GM23248 (cell line): ENCODE measurements around the gene OR5AS1. TPM values are rescaled to one million over a fixed set of nuclear protein-coding genes. Genes with fewer than 3 reads are reported as not detected.
"Not testable (repeated sequence)": the region's sequence is repeated elsewhere in the genome, so short reads cannot be mapped to it uniquely, and the experiment has no call there.

Source experiments
- DNase-seq: peaks from one replicate; pipeline ENCODE4 v3.0.0-alpha.2; 2015
- H2AFZ ChIP-seq: fragments of 200-600 bp; sonication (generic); 2 replicates; pipeline ENCODE4 v1.6.1; 2016; ENCODE audit warnings: antibody characterized with exemption
- H3F3A ChIP-seq: fragments of 200-600 bp; sonication (generic); 2 replicates; pipeline ENCODE4 v1.6.1; 2016; ENCODE audit warnings: mild to moderate bottlenecking, antibody characterized with exemption, mixed run types; ENCODE audit not compliant: insufficient read depth
- H3K27ac ChIP-seq: fragments of 200-600 bp; sonication (generic); 2 replicates; pipeline ENCODE4 v1.5.1; 2016; ENCODE audit warnings: mild to moderate bottlenecking
- H3K27me3 ChIP-seq: fragments of 200-600 bp; sonication (generic); replicated peaks from 2 replicates; pipeline ENCODE4 v1.6.1; 2016; ENCODE audit warnings: mild to moderate bottlenecking; ENCODE audit not compliant: insufficient read depth
- H3K36me3 ChIP-seq: fragments of 200-600 bp; sonication (generic); 2 replicates; pipeline ENCODE4 v1.6.1; 2016; ENCODE audit warnings: low read depth, mild to moderate bottlenecking
- H3K4me1 ChIP-seq: fragments of 200-600 bp; sonication (generic); 2 replicates; pipeline ENCODE4 v1.6.1; 2016; ENCODE audit warnings: mild to moderate bottlenecking; ENCODE audit not compliant: insufficient read depth
- H3K4me2 ChIP-seq: fragments of 200-600 bp; sonication (generic); one replicate; pipeline ENCODE4 v1.6.1; 2016; ENCODE audit warnings: mild to moderate bottlenecking; ENCODE audit not compliant: unreplicated experiment
- H3K4me3 ChIP-seq: fragments of 200-600 bp; sonication (generic); 2 replicates; pipeline ENCODE4 v1.5.1; 2016; ENCODE audit warnings: mild to moderate bottlenecking
- H3K79me2 ChIP-seq: fragments of 200-600 bp; sonication (generic); 2 replicates; pipeline ENCODE4 v1.6.1; 2016; ENCODE audit warnings: mild to moderate bottlenecking; ENCODE audit not compliant: insufficient read depth
- H3K9ac ChIP-seq: fragments of 200-600 bp; sonication (generic); 2 replicates; pipeline ENCODE4 v1.6.1; 2016; ENCODE audit warnings: mild to moderate bottlenecking
- H3K9me2 ChIP-seq: fragments of 200-600 bp; sonication (generic); 2 replicates; pipeline ENCODE4 v1.6.1; 2016; ENCODE audit warnings: mixed run types, mild to moderate bottlenecking, moderate library complexity; ENCODE audit not compliant: insufficient read depth
- H3K9me3 ChIP-seq: fragments of 200-600 bp; sonication (generic); one replicate; pipeline ENCODE4 v1.6.1; 2017; ENCODE audit warnings: low read depth
- H4K20me1 ChIP-seq: fragments of 200-600 bp; sonication (generic); 2 replicates; pipeline ENCODE4 v1.6.0; 2016; ENCODE audit not compliant: insufficient read depth
- EZH2 ChIP-seq: fragments of 200-600 bp; sonication (generic); IDR thresholded peaks from 2 replicates; pipeline ENCODE4 v1.6.1; 2018; ENCODE audit warnings: antibody characterized with exemption, mild to moderate bottlenecking; ENCODE audit not compliant: insufficient read depth, poor library complexity, severe bottlenecking
- EZH2phosphoT487 ChIP-seq: fragments of 200-600 bp; sonication (generic); IDR thresholded peaks from 2 replicates; pipeline ENCODE4 v1.6.1; 2018; ENCODE audit warnings: antibody characterized with exemption, moderate library complexity, mild to moderate bottlenecking, low read depth; ENCODE audit not compliant: insufficient read depth
- WGBS, 2 experiments: methylation state at CpG; one replicate each; pipeline ENCODE4 v1.1.6; 2015 to 2017; ENCODE audit warnings: low lambda C conversion rate in 2 of 2, low coverage in 1 of 2; ENCODE audit errors: missing lambda C conversion rate in 2 of 2; 5-methylcytosine and 5-hydroxymethylcytosine counted together
- in situ Hi-C: fragments of 300-500 bp; cut with MboI; formaldehyde crosslinking; loops from 2 replicates; pipeline ENCODE4 v1.15.0; 2020
- polyA plus RNA-seq: library from polyadenylated mRNA; unstranded; fragments of >200 nt; fragmentation: Nextera tagmentation; extraction: Ambion mirVana; gene quantifications from 2 replicates; pipeline ENCODE4 v1.2.1, GENCODE V29; 2016
- total RNA-seq: library from RNA; depleted of rRNA; stranded (reverse); fragments of >200 nt; shearing (Covaris generic); gene quantifications from 2 replicates; pipeline ENCODE4 v1.2.3, GENCODE V29; 2014

Gene OR5AS1
- total and polyA plus RNA-seq, 2 experiments from 2014 or later, result not detected

- no peak for TF ChIP-seq EZH2phosphoT487
- no peak for TF ChIP-seq EZH2
- no peak overlapping the region for H3K27ac ChIP-seq
- H3K4me1 ChIP-seq, result no peaks in the 10 kb centered on the region
- H3K79me2 ChIP-seq, result no peaks in the 10 kb centered on the region
- 49 to 50% methylated on average over 4 of the region's 4 CpGs for WGBS, 2 experiments
- no peak for DNase-seq
- H3K4me3 ChIP-seq, result no peak overlapping the region
- H3F3A ChIP-seq, result no peaks in the 10 kb centered on the region
- H2AFZ ChIP-seq, result no peak overlapping the region
- no peaks in the 10 kb centered on the region for H3K36me3 ChIP-seq
- in situ Hi-C loops, result no loop called here
- no peak overlapping the region for H3K4me2 ChIP-seq
- no peak overlapping the region for H3K9ac ChIP-seq
- no peaks in the 10 kb centered on the region for H3K9me2 ChIP-seq
- H3K27me3 ChIP-seq, result no peaks in the 10 kb centered on the region
- no peaks in the 10 kb centered on the region for H3K9me3 ChIP-seq
- H4K20me1 ChIP-seq, result no peaks in the 10 kb centered on the region
Measured at GRCh38 chr11:56048480-56048879, 21.0 kb downstream of the OR5AS1 start.

- Histone ChIP-seq H3K9ac (no peak overlapping the region), H3K36me3 (no peaks in the 10 kb centered on the region), H3K9me2 (no peaks in the 10 kb centered on the region), H3F3A (no peaks in the 10 kb centered on the region), H3K27me3 (no peaks in the 10 kb centered on the region), H3K4me2 (no peak overlapping the region), H3K4me1 (no peaks in the 10 kb centered on the region), H3K9me3 (no peaks in the 10 kb centered on the region), H3K4me3 (no peak overlapping the region), H2AFZ (no peak overlapping the region), H3K79me2 (no peaks in the 10 kb centered on the region), H4K20me1 (no peaks in the 10 kb centered on the region), H3K27ac (no peak overlapping the region)
- in situ Hi-C loops, result no loop called here
- TF ChIP-seq EZH2phosphoT487 (no peak), EZH2 (no peak)
- 26 to 27% methylated on average over 2 of the region's 2 CpGs for WGBS, 2 experiments
- no peak for DNase-seq
Measured at GRCh38 chr11:56049487-56049886, 22.0 kb downstream of the OR5AS1 start.

- H3K9ac ChIP-seq, H3K36me3 ChIP-seq, DNase-seq, H4K20me1 ChIP-seq, H3K4me2 ChIP-seq, H3K27ac ChIP-seq, H3F3A ChIP-seq, H3K79me2 ChIP-seq, H3K4me1 ChIP-seq, H3K27me3 ChIP-seq, H3K9me3 ChIP-seq, H3K9me2 ChIP-seq, H2AFZ ChIP-seq, H3K4me3 ChIP-seq, in situ Hi-C loops: not testable (repeated sequence)
- WGBS, 2 experiments, result 24 to 34% methylated on average over 4 of the region's 4 CpGs
Measured at GRCh38 chr11:56056366-56056765, 28.9 kb downstream of the OR5AS1 start.

GRCh38 chr11:56057661-56058237 is 30.3 kb downstream of the OR5AS1 start:
- H3K9me2 ChIP-seq, H3K9me3 ChIP-seq, DNase-seq, H3K27me3 ChIP-seq, H3K79me2 ChIP-seq, H2AFZ ChIP-seq, H3K9ac ChIP-seq, H3K27ac ChIP-seq, H3K4me3 ChIP-seq, H3K36me3 ChIP-seq, H3K4me2 ChIP-seq, H4K20me1 ChIP-seq, H3K4me1 ChIP-seq, in situ Hi-C loops, H3F3A ChIP-seq: not testable (repeated sequence)
- WGBS, 2 experiments, result 9 to 11% methylated on average over 7 of the region's 7 CpGs

DNA sequence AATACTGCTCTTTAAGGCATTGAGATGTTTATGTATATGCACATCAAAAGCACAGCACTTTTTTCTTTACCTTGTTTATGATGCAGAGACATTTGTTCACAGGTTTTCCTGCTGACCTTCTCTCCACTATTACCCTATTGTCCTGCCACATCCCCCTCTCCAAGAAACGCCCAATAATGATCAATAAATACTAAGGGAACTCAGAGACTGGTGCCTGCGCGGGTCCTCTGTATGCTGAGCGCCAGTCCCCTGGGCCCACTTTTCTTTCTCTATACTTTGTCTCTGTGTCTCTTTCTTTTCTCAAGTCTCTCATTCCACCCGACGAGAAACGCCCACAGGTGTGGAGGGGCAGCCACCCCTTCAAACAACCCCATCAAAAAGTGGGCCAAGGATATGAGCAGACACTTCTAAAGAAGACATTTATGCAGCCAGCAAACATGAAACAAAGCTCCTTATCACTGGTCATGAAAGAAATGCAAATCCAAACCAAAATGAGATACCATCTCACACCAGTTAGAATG is 30.9 kb downstream of the OR5AS1 start:
- H3K27ac ChIP-seq, H3K36me3 ChIP-seq, H3K4me3 ChIP-seq, H3K9ac ChIP-seq, H3K9me3 ChIP-seq, in situ Hi-C loops, H3K27me3 ChIP-seq, H3K9me2 ChIP-seq, H2AFZ ChIP-seq, H3K4me2 ChIP-seq, H3K79me2 ChIP-seq, H4K20me1 ChIP-seq, DNase-seq, H3F3A ChIP-seq, H3K4me1 ChIP-seq: not testable (repeated sequence)
- 31 to 32% methylated on average over 7 of the region's 7 CpGs for WGBS, 2 experiments
